Activated naive CD4-positive, alpha-beta T cell treated with anti-CD3 and anti-CD28 coated beads, Interleukin-2, amount 10 ng/mL, durations not matched to agents 7 days and 5 days (primary cell): ENCODE measurements around the gene RPS17.
"Not testable (repeated sequence)": the region's sequence is repeated elsewhere in the genome, so short reads cannot be mapped to it uniquely, and the experiment has no call there.

Experiments
- CTCF ChIA-PET: fragments of 350-600 bp; sonication (Branson Sonifier 250); formaldehyde crosslinking; loops from one replicate; lab custom pipeline; 2021; ENCODE audit warnings: antibody characterized with exemption; lab: Charles Lee
- DNase-seq: peaks from one replicate; pipeline ENCODE4 v3.0.0-alpha.2; 2020
- H3K27ac Mint-ChIP-seq: one replicate; pipeline ENCODE4 v1.8.0; 2021; ENCODE audit warnings: mild to moderate bottlenecking, moderate library complexity, mixed read lengths
- H3K27me3 Mint-ChIP-seq: one replicate; pipeline ENCODE4 v1.8.0; 2021; ENCODE audit warnings: mild to moderate bottlenecking, mixed read lengths
- H3K36me3 Mint-ChIP-seq: one replicate; pipeline ENCODE4 v1.8.0; 2021; ENCODE audit warnings: mixed read lengths
- H3K4me1 Mint-ChIP-seq: one replicate; pipeline ENCODE4 v1.8.0; 2021; ENCODE audit warnings: mixed read lengths
- H3K4me3 Mint-ChIP-seq: one replicate; pipeline ENCODE4 v1.8.0; 2021; ENCODE audit warnings: mild to moderate bottlenecking, moderate library complexity, mixed read lengths
- H3K9me3 Mint-ChIP-seq: one replicate; pipeline ENCODE4 v1.8.0; 2021; ENCODE audit warnings: mixed read lengths

Gene RPS17

GRCh38 chr15:82530006-82530405 lies 10.3 kb downstream of the RPS17 start:
- H3K9me3 Mint-ChIP-seq = no peaks in the 10 kb centered on the region
- CTCF ChIA-PET = interaction anchor here (1.2 to 2.6 kb wide), 6 partner anchors 10 to 549 kb away, joined by 3 to 22 read pairs (median 4); partner anchors contain the start of genes RAMAC and RPS17
- peak overlapping the region; percentile 69 for H3K27ac Mint-ChIP-seq
- H3K36me3 Mint-ChIP-seq = peaks cover 14% of the 10 kb centered on the region
- H3K27me3 Mint-ChIP-seq = no peaks in the 10 kb centered on the region
- DNase-seq = no peak
- H3K4me3 Mint-ChIP-seq = no peak overlapping the region
- H3K4me1 Mint-ChIP-seq = peaks cover 9% of the 10 kb centered on the region

GRCh38 chr15:82513587-82513986 lies 26.7 kb downstream of the RPS17 start:
- H3K36me3 Mint-ChIP-seq, CTCF ChIA-PET: not testable (repeated sequence)

GRCh38 chr15:82507693-82508092 lies 32.6 kb downstream of the RPS17 start:
- H3K9me3 Mint-ChIP-seq, H3K27ac Mint-ChIP-seq, H3K4me3 Mint-ChIP-seq, H3K27me3 Mint-ChIP-seq, H3K4me1 Mint-ChIP-seq, CTCF ChIA-PET, H3K36me3 Mint-ChIP-seq, DNase-seq: not testable (repeated sequence)

More at GRCh38 chr15:82513587-82513986, 26.7 kb downstream of the RPS17 start:
- H3K4me3 Mint-ChIP-seq, H3K27ac Mint-ChIP-seq, H3K9me3 Mint-ChIP-seq, H3K27me3 Mint-ChIP-seq, DNase-seq, H3K4me1 Mint-ChIP-seq: not testable (repeated sequence)

GRCh38 chr15:82507087-82507486 lies 33.2 kb downstream of the RPS17 start:
- not testable (repeated sequence) for H3K4me3 Mint-ChIP-seq, DNase-seq, H3K27ac Mint-ChIP-seq

GRCh38 chr15:82505842-82506241 lies 34.4 kb downstream of the RPS17 start:
- H3K4me3 Mint-ChIP-seq, DNase-seq, H3K9me3 Mint-ChIP-seq, H3K4me1 Mint-ChIP-seq, H3K36me3 Mint-ChIP-seq, CTCF ChIA-PET, H3K27ac Mint-ChIP-seq, H3K27me3 Mint-ChIP-seq: not testable (repeated sequence)

More at GRCh38 chr15:82507087-82507486, 33.2 kb downstream of the RPS17 start:
- H3K4me1 Mint-ChIP-seq, H3K27me3 Mint-ChIP-seq, H3K9me3 Mint-ChIP-seq, H3K36me3 Mint-ChIP-seq, CTCF ChIA-PET: not testable (repeated sequence)

GRCh38 chr15:82504074-82504473 lies 36.2 kb downstream of the RPS17 start:
- H3K27ac Mint-ChIP-seq, H3K9me3 Mint-ChIP-seq, H3K36me3 Mint-ChIP-seq, H3K4me1 Mint-ChIP-seq, CTCF ChIA-PET, H3K4me3 Mint-ChIP-seq, DNase-seq, H3K27me3 Mint-ChIP-seq: not testable (repeated sequence)

GRCh38 chr15:82502700-82503339 lies 37.4 kb downstream of the RPS17 start:
- H3K27ac Mint-ChIP-seq, H3K9me3 Mint-ChIP-seq, H3K27me3 Mint-ChIP-seq, H3K36me3 Mint-ChIP-seq, H3K4me3 Mint-ChIP-seq, H3K4me1 Mint-ChIP-seq, CTCF ChIA-PET: not testable (repeated sequence)
- peak; percentile 38 for DNase-seq

GRCh38 chr15:82500772-82501171 lies 39.5 kb downstream of the RPS17 start:
- CTCF ChIA-PET, H3K4me1 Mint-ChIP-seq, H3K27me3 Mint-ChIP-seq, H3K9me3 Mint-ChIP-seq, H3K36me3 Mint-ChIP-seq, DNase-seq, H3K4me3 Mint-ChIP-seq, H3K27ac Mint-ChIP-seq: not testable (repeated sequence)

- DNase-seq, H3K36me3 Mint-ChIP-seq, H3K9me3 Mint-ChIP-seq, H3K27me3 Mint-ChIP-seq, CTCF ChIA-PET, H3K4me1 Mint-ChIP-seq, H3K27ac Mint-ChIP-seq, H3K4me3 Mint-ChIP-seq: not testable (repeated sequence)
Measured at GRCh38 chr15:82497978-82498377, 42.3 kb downstream of the RPS17 start.

GRCh38 chr15:82488250-82488649 lies 52.0 kb downstream of the RPS17 start:
- H3K36me3 Mint-ChIP-seq, DNase-seq, H3K4me3 Mint-ChIP-seq, H3K27ac Mint-ChIP-seq, CTCF ChIA-PET, H3K27me3 Mint-ChIP-seq, H3K9me3 Mint-ChIP-seq, H3K4me1 Mint-ChIP-seq: not testable (repeated sequence)

GRCh38 chr15:82487045-82487444 lies 53.2 kb downstream of the RPS17 start:
- CTCF ChIA-PET, H3K27ac Mint-ChIP-seq, H3K36me3 Mint-ChIP-seq, H3K9me3 Mint-ChIP-seq, H3K4me3 Mint-ChIP-seq, H3K27me3 Mint-ChIP-seq, H3K4me1 Mint-ChIP-seq, DNase-seq: not testable (repeated sequence)
